CD4-positive, alpha-beta memory T cell (primary cell): Measurements from ENCODE around the gene NDEL1. TPM values are rescaled to one million over a fixed set of nuclear protein-coding genes. Genes with fewer than 3 reads are reported as not detected.

Source experiments
- CTCF ChIA-PET: fragments of 350-600 bp; sonication (Branson Sonifier 250); formaldehyde crosslinking; loops from one replicate; lab custom pipeline; 2021; ENCODE audit warnings: inconsistent platforms; ENCODE audit not compliant: partially characterized antibody; lab: Charles Lee
- POLR2A ChIA-PET: fragments of 350-600 bp; sonication (Branson Sonifier 250); formaldehyde crosslinking; loops from one replicate; lab custom pipeline; 2021; ENCODE audit not compliant: partially characterized antibody; lab: Charles Lee
- DNase-seq, 5 donors: peaks; one replicate each; pipeline versions ENCODE4 v3.0.0 to v3.0.0-alpha.2; 2020 to 2022; ENCODE audit warnings: mixed read lengths in 1 of 5
- H3K27ac ChIP-seq: one replicate; pipeline ENCODE4 v1.7.0; 2013; ENCODE audit warnings: low read depth, low read length
- H3K27me3 ChIP-seq: 2 replicates; pipeline ENCODE4 v1.7.0; 2013; ENCODE audit warnings: mild to moderate bottlenecking, low read length, moderate library complexity; ENCODE audit not compliant: insufficient read depth
- H3K36me3 ChIP-seq: 2 replicates; pipeline ENCODE4 v1.7.0; 2013; ENCODE audit warnings: mild to moderate bottlenecking, low read length, moderate library complexity; ENCODE audit not compliant: insufficient read depth
- H3K4me1 ChIP-seq: 2 replicates; pipeline ENCODE4 v1.7.0; 2013; ENCODE audit warnings: mild to moderate bottlenecking, low read length, moderate library complexity; ENCODE audit not compliant: insufficient read depth
- H3K4me3 ChIP-seq, 2 donors: one replicate each; pipeline ENCODE4 v1.7.0; 2013; ENCODE audit warnings: low read length in 2 of 2, mild to moderate bottlenecking in 1 of 2
- H3K9me3 ChIP-seq, 2 donors: one replicate each; pipeline ENCODE4 v1.7.0; 2013; ENCODE audit warnings: low read length in 2 of 2, control low read depth in 1 of 2; ENCODE audit not compliant: control insufficient read depth in 1 of 2
- H3K27ac Mint-ChIP-seq, 7 donors: one replicate each; pipeline ENCODE4 v1.8.0; 2020 to 2021; ENCODE audit warnings: mixed read lengths in 7 of 7, mild to moderate bottlenecking in 6 of 7, inconsistent platforms in 3 of 7, moderate library complexity in 3 of 7
- H3K27me3 Mint-ChIP-seq, 2 donors: one replicate each; pipeline ENCODE4 v1.8.0; 2020 to 2021; ENCODE audit warnings: mixed read lengths in 2 of 2
- H3K36me3 Mint-ChIP-seq, 2 donors: one replicate each; pipeline ENCODE4 v1.8.0; 2020 to 2021; ENCODE audit warnings: mixed read lengths in 2 of 2, inconsistent platforms in 1 of 2, mild to moderate bottlenecking in 1 of 2
- H3K4me1 Mint-ChIP-seq, 4 donors: one replicate each; pipeline ENCODE4 v1.8.0; 2020 to 2021; ENCODE audit warnings: mixed read lengths in 4 of 4, mild to moderate bottlenecking in 1 of 4
- H3K4me3 Mint-ChIP-seq, 8 donors: one replicate each; pipeline ENCODE4 v1.8.0; 2020 to 2021; ENCODE audit warnings: mixed read lengths in 8 of 8, mild to moderate bottlenecking in 7 of 8, moderate library complexity in 6 of 8, inconsistent platforms in 3 of 8
- H3K9me3 Mint-ChIP-seq, 8 donors: one replicate each; pipeline ENCODE4 v1.8.0; 2020 to 2021; ENCODE audit warnings: mixed read lengths in 8 of 8, mild to moderate bottlenecking in 5 of 8, inconsistent platforms in 3 of 8, moderate library complexity in 1 of 8
- intact Hi-C: fragments of 100-400 bp; cut with micrococcal nuclease; formaldehyde crosslinking; loops from one replicate; pipeline ENCODE4 v1.15.1; 2023
- polyA plus RNA-seq, 2 donors: library from polyadenylated mRNA; unstranded; fragments of 300-500 nt; fragmentation: Illumina TruSeq; gene quantifications; one replicate each; pipeline ENCODE4 v1.2.3, GENCODE V29; 2021
- total RNA-seq, 2 experiments: library from RNA; stranded (reverse); gene quantifications; one replicate each; pipeline ENCODE4 v1.2.3, GENCODE V29; 2021

NDEL1 gene
- total and polyA plus RNA-seq, 4 experiments from 2014 or later = 52.9 to 120 (median 90.9) TPM

DNA sequence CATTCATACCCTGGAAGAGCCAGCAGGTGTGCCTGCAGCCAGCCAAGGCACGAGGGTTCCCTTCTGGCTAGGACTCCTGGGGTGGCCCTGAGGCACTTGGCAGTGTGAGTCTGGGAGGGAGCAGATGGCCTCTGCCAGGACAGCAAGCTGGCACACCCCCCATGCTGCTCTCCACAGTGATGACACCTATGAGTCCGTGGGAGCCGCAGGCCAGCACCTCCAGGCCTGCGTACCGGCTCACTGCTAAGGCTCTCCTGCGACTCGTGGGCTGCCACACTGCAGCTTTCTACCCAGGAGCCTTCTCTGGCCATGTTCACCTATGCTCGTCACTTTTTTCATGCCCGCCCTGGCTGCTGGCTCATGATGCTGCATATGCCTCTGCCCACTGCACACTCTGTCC, 68.1 kb downstream of the NDEL1 start:
- DNase-seq = no peak
- no peak overlapping the region for H3K27ac ChIP-seq
- no peaks in the 10 kb centered on the region for H3K27me3 ChIP-seq
- intact Hi-C loops = no loop called here
- CTCF ChIA-PET = no interaction called here
- POLR2A ChIA-PET = no interaction called here
- Mint-ChIP-seq H3K4me1 (no peaks in the 10 kb centered on the region), H3K9me3 (no peaks in the 10 kb centered on the region), H3K27ac (peak overlapping the region in 1 of 7 donors; percentile 24), H3K27me3 (no peaks in the 10 kb centered on the region), H3K4me3 (peak overlapping the region in 1 of 8 donors; percentile 16), H3K36me3 (peaks cover 0 to 8% of the 10 kb centered on the region in 2 donors)
- H3K9me3 ChIP-seq = no peaks in the 10 kb centered on the region
- H3K36me3 ChIP-seq = no peaks in the 10 kb centered on the region
- no peaks in the 10 kb centered on the region for H3K4me1 ChIP-seq
- H3K4me3 ChIP-seq = no peak overlapping the region

DNA sequence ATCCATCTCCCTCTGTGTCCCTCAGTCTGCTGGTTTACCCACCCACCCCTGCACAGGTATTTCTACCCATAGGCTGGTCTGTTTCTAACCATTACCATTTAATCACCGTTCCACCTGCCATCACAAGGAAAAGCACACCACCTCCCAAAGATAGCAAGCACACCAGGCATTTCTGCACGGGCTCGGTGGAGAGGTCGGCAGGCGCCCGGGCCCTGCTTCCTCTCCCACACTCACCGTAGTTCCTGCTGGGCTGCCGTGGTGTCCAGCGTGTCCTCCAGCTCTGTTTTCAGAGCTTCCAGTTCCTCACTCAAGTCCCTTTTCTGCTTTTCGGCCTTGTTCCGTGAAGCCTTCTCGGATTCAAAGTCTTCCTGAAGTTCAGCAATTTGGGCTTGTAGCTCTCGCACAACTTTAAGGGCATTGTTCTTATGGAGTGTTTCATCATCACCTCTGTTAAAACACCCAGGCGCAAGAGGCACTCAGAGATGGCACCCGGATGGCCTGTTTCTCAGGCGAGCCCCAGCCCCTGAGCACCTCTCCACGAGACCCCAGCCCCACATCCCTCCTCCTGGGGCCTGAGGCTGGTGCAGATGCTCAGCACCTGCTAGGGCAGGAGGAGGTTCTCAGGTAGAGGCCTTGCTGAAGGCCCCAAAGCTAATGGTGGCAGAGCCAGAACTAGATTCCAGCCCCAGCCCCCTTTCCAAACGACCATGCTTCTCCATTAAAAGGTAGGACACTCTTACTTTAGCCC, 69.0 kb downstream of the NDEL1 start:
- Histone ChIP-seq H3K36me3 (no peaks in the 10 kb centered on the region), H3K27me3 (no peaks in the 10 kb centered on the region), H3K9me3 (no peaks in the 10 kb centered on the region), H3K4me1 (no peaks in the 10 kb centered on the region), H3K4me3 (no peak overlapping the region), H3K27ac (no peak overlapping the region)
- no peak overlapping the region for H3K27ac Mint-ChIP-seq
- no peak for DNase-seq
- no peaks in the 10 kb centered on the region for H3K4me1 Mint-ChIP-seq
- ChIA-PET POLR2A (no interaction called here), CTCF (no interaction called here)
- peaks cover 0 to 8% of the 10 kb centered on the region in 2 donors for H3K36me3 Mint-ChIP-seq
- no peaks in the 10 kb centered on the region for H3K9me3 Mint-ChIP-seq
- intact Hi-C loops = no loop called here
- H3K4me3 Mint-ChIP-seq = peak overlapping the region in 1 of 8 donors; percentile 13
- no peaks in the 10 kb centered on the region for H3K27me3 Mint-ChIP-seq

DNA sequence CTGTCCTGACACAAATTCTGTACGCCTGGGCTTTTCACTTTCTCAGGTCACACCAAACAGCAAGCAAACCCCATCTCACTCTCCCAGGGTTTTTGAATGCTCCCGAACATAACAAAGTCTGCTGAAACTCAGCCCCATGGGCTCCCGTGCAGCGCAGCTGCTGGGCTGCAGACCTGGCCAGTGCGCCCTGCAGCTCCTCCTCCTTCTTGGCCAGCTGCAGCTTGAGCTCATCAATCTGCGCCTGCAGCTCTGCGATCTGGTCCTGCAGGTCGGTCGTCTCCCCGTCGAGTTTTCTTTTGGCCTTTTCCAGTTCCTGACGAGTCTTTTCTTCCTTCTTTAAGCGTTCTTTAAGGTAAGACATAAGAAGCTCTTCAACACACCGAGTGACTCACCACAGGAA, 70.5 kb downstream of the NDEL1 start:
- Mint-ChIP-seq H3K9me3 (no peaks in the 10 kb centered on the region), H3K27me3 (no peaks in the 10 kb centered on the region), H3K4me3 (no peak overlapping the region), H3K4me1 (no peaks in the 10 kb centered on the region), H3K27ac (no peak overlapping the region), H3K36me3 (peaks cover 0 to 8% of the 10 kb centered on the region in 2 donors)
- intact Hi-C loops = no loop called here
- no peaks in the 10 kb centered on the region for H3K36me3 ChIP-seq
- no peak for DNase-seq
- no peak overlapping the region for H3K27ac ChIP-seq
- H3K4me1 ChIP-seq = no peaks in the 10 kb centered on the region
- H3K9me3 ChIP-seq = no peaks in the 10 kb centered on the region
- H3K4me3 ChIP-seq = no peak overlapping the region
- no peaks in the 10 kb centered on the region for H3K27me3 ChIP-seq
- ChIA-PET POLR2A (no interaction called here), CTCF (no interaction called here)

GRCh38 chr17:8514801-8515200, 79.1 kb downstream of the NDEL1 start:
- Mint-ChIP-seq H3K4me1 (no peaks in the 10 kb centered on the region), H3K9me3 (no peaks in the 10 kb centered on the region), H3K27ac (no peak overlapping the region), H3K36me3 (peaks cover 0 to 13% of the 10 kb centered on the region in 2 donors), H3K4me3 (no peak overlapping the region), H3K27me3 (no peaks in the 10 kb centered on the region)
- Histone ChIP-seq H3K9me3 (no peaks in the 10 kb centered on the region), H3K36me3 (no peaks in the 10 kb centered on the region), H3K27ac (no peak overlapping the region), H3K4me3 (no peak overlapping the region), H3K27me3 (no peaks in the 10 kb centered on the region), H3K4me1 (no peaks in the 10 kb centered on the region)
- POLR2A ChIA-PET = no interaction called here
- CTCF ChIA-PET = interaction anchor here (0.6 kb wide), 1 partner anchor 1044 kb away, joined by 7 read pairs; no protein-coding TSS in a partner anchor
- DNase-seq = no peak
- intact Hi-C loops = no loop called here

Other genes with a start within 250 kb of the NDEL1 start
- 10 to 100 TPM; 19.2 to 19.4 TPM for gene BORCS6, start 245.7 kb upstream of the NDEL1 start, total RNA-seq
- 10 to 100 TPM; 13.3 to 21.9 TPM for gene BORCS6, start 245.7 kb upstream of the NDEL1 start, polyA plus RNA-seq
- gene AURKB, start 225.3 kb upstream of the NDEL1 start, total RNA-seq = under 1 TPM; 0.67 to 0.83 TPM
- gene AURKB, start 225.3 kb upstream of the NDEL1 start, polyA plus RNA-seq = under 1 TPM in 1 of 2 donors, not detected in 1; 0.36 TPM
- gene CTC1, start 187.8 kb upstream of the NDEL1 start, total RNA-seq = 100 to 1,000 TPM; 310 to 317 TPM
- gene CTC1, start 187.8 kb upstream of the NDEL1 start, polyA plus RNA-seq = 10 to 100 TPM; 17.0 to 46.8 TPM
- 10 to 100 TPM; 23.0 to 29.1 TPM for gene PFAS, start 186.6 kb upstream of the NDEL1 start, total RNA-seq
- gene PFAS, start 186.6 kb upstream of the NDEL1 start, polyA plus RNA-seq = 10 to 100 TPM in 1 of 2 donors, 1 to 10 TPM in 1; 8.9 to 14.8 TPM
- 10 to 100 TPM; 39.7 to 42.8 TPM for gene RANGRF, start 147.2 kb upstream of the NDEL1 start, total RNA-seq
- 10 to 100 TPM; 77.5 to 96.2 TPM for gene RANGRF, start 147.2 kb upstream of the NDEL1 start, polyA plus RNA-seq
- gene SLC25A35, start 140.5 kb upstream of the NDEL1 start, total RNA-seq = 1 to 10 TPM; 7.3 to 8.4 TPM
- gene SLC25A35, start 140.5 kb upstream of the NDEL1 start, polyA plus RNA-seq = 1 to 10 TPM in 1 of 2 donors, under 1 TPM in 1; 0.86 to 1.1 TPM
- not detected for gene ARHGEF15, start 125.6 kb upstream of the NDEL1 start, total RNA-seq
- not detected for gene ARHGEF15, start 125.6 kb upstream of the NDEL1 start, polyA plus RNA-seq
- gene ODF4, start 96.0 kb upstream of the NDEL1 start, total RNA-seq = not detected
- not detected for gene ODF4, start 96.0 kb upstream of the NDEL1 start, polyA plus RNA-seq
- 1,000 to 10,000 TPM; 2,761 to 2,878 TPM for gene RPL26, start 52.7 kb upstream of the NDEL1 start, total RNA-seq
- gene RPL26, start 52.7 kb upstream of the NDEL1 start, polyA plus RNA-seq = 1,000 to 10,000 TPM; 1,274 to 1,731 TPM
- gene RNF222, start 38.1 kb upstream of the NDEL1 start, total RNA-seq = under 1 TPM; 0.15 to 0.17 TPM
- gene RNF222, start 38.1 kb upstream of the NDEL1 start, polyA plus RNA-seq = under 1 TPM; 0.08 to 0.14 TPM
- 1 to 10 TPM; 1.9 to 2.8 TPM for gene MYH10, start 194.8 kb downstream of the NDEL1 start, total RNA-seq
- 1 to 10 TPM; 1.9 to 2.2 TPM for gene MYH10, start 194.8 kb downstream of the NDEL1 start, polyA plus RNA-seq